Neural cell (in vitro differentiated cells): ENCODE results near the gene PADI6.

Experiments used
- EP300 ChIP-seq: fragments of 450-650 bp; conservative IDR thresholded peaks from 2 replicates; pipeline ENCODE4 v1.6.1; 2014; ENCODE audit warnings: antibody characterized with exemption, mild to moderate bottlenecking, moderate library complexity; ENCODE audit not compliant: poor library complexity, severe bottlenecking
- EZH2 ChIP-seq: fragments of 200-600, 300-800 bp; shearing (Covaris generic), sonication (generic); IDR thresholded peaks from 2 replicates; pipeline ENCODE4 v1.6.1; 2014; ENCODE audit warnings: antibody characterized with exemption, low read length, borderline replicate concordance, mild to moderate bottlenecking; ENCODE audit not compliant: insufficient read depth, poor library complexity, severe bottlenecking
- POLR2AphosphoS5 ChIP-seq: IDR thresholded peaks from 2 replicates; pipeline ENCODE4 v1.6.1; 2012
- RAD21 ChIP-seq: fragments of 450-650 bp; conservative IDR thresholded peaks from 2 replicates; pipeline ENCODE4 v1.6.1; 2014; ENCODE audit warnings: antibody characterized with exemption, mild to moderate bottlenecking, moderate library complexity
- SMC3 ChIP-seq: fragments of 450-650 bp; conservative IDR thresholded peaks from 2 replicates; pipeline ENCODE4 v1.6.1; 2014; ENCODE audit warnings: antibody characterized with exemption, mild to moderate bottlenecking, moderate library complexity; ENCODE audit not compliant: poor library complexity
- TAF1 ChIP-seq: IDR thresholded peaks from 2 replicates; pipeline ENCODE4 v1.6.1; 2012; ENCODE audit warnings: low read depth
- TF ChIP-seq, protein P1 (sequence below): IDR thresholded peaks from 2 replicates; pipeline ENCODE4 v1.6.1; 2012; ENCODE audit warnings: borderline replicate concordance
- TF ChIP-seq, protein P2 (sequence below): fragments of 450-650 bp; IDR thresholded peaks from 2 replicates; pipeline ENCODE4 v1.5.1; 2014; ENCODE audit warnings: antibody characterized with exemption, mild to moderate bottlenecking, moderate library complexity; ENCODE audit not compliant: poor library complexity, severe bottlenecking

DNA sequence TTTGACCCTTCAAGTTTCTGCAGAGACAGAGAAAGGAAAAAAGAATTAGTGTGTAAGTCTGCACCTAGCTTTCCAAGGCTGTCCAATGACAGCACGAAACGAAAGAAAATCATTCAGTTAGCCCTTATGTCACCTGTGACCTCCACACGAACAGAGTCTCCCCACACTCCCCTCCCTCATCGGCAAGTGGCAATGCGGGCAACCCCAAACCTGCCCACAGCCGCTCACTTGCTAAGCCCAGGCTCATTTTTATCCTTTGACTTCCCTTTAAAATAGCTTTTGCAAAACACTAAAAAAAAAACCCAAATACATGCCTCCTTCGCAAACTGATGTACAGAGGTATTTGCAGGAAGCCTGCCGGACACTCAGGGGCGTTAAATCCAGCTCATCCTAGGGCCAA lies 57.2 kb downstream of the PADI6 start:
- TF ChIP-seq SMC3: no peak
- TF ChIP-seq, protein P1, sequence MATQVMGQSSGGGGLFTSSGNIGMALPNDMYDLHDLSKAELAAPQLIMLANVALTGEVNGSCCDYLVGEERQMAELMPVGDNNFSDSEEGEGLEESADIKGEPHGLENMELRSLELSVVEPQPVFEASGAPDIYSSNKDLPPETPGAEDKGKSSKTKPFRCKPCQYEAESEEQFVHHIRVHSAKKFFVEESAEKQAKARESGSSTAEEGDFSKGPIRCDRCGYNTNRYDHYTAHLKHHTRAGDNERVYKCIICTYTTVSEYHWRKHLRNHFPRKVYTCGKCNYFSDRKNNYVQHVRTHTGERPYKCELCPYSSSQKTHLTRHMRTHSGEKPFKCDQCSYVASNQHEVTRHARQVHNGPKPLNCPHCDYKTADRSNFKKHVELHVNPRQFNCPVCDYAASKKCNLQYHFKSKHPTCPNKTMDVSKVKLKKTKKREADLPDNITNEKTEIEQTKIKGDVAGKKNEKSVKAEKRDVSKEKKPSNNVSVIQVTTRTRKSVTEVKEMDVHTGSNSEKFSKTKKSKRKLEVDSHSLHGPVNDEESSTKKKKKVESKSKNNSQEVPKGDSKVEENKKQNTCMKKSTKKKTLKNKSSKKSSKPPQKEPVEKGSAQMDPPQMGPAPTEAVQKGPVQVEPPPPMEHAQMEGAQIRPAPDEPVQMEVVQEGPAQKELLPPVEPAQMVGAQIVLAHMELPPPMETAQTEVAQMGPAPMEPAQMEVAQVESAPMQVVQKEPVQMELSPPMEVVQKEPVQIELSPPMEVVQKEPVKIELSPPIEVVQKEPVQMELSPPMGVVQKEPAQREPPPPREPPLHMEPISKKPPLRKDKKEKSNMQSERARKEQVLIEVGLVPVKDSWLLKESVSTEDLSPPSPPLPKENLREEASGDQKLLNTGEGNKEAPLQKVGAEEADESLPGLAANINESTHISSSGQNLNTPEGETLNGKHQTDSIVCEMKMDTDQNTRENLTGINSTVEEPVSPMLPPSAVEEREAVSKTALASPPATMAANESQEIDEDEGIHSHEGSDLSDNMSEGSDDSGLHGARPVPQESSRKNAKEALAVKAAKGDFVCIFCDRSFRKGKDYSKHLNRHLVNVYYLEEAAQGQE: no peak
- TF ChIP-seq, protein P2, sequence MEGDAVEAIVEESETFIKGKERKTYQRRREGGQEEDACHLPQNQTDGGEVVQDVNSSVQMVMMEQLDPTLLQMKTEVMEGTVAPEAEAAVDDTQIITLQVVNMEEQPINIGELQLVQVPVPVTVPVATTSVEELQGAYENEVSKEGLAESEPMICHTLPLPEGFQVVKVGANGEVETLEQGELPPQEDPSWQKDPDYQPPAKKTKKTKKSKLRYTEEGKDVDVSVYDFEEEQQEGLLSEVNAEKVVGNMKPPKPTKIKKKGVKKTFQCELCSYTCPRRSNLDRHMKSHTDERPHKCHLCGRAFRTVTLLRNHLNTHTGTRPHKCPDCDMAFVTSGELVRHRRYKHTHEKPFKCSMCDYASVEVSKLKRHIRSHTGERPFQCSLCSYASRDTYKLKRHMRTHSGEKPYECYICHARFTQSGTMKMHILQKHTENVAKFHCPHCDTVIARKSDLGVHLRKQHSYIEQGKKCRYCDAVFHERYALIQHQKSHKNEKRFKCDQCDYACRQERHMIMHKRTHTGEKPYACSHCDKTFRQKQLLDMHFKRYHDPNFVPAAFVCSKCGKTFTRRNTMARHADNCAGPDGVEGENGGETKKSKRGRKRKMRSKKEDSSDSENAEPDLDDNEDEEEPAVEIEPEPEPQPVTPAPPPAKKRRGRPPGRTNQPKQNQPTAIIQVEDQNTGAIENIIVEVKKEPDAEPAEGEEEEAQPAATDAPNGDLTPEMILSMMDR: no peak
- no peak for TF ChIP-seq POLR2AphosphoS5
- TF ChIP-seq TAF1: no peak
- no peak for TF ChIP-seq EP300
- TF ChIP-seq RAD21: no peak
- TF ChIP-seq EZH2: no peak
